GM19239 (cell line): ENCODE measurements around the gene MYOG.

ENCODE experiments used
- DNase-seq: peaks from one replicate; pipeline ENCODE4 v3.0.0; 2011; ENCODE audit warnings: low spot score; ENCODE audit not compliant: insufficient read length
- FAIRE-seq: peaks from 2 replicates; lab custom pipeline; 2011; peaks lifted over from hg19 to GRCh38; lab: Jason Lieb, UNC

MYOG gene

GRCh38 chr1:203075236-203076030, 10.4 kb downstream of the MYOG start:
- DNase-seq (no peak), FAIRE-seq (no peak)

- no peak for DNase-seq
- no peak for FAIRE-seq
Observed at GRCh38 chr1:203074610-203075009, 11.2 kb downstream of the MYOG start.

GRCh38 chr1:203073469-203073868, 12.3 kb downstream of the MYOG start:
- no peak for FAIRE-seq

GRCh38 chr1:203072911-203073310, 12.9 kb downstream of the MYOG start:
- DNase-seq (no peak), FAIRE-seq (no peak)

More at GRCh38 chr1:203073469-203073868, 12.3 kb downstream of the MYOG start:
- DNase-seq = no peak

- FAIRE-seq (no peak), DNase-seq (no peak)
Observed at GRCh38 chr1:203072002-203072602, 13.7 kb downstream of the MYOG start.

- DNase-seq = no peak
- no peak for FAIRE-seq
Observed at GRCh38 chr1:203069030-203069747, 16.6 kb downstream of the MYOG start.

- DNase-seq (no peak), FAIRE-seq (no peak)
Observed at GRCh38 chr1:203066965-203067364, 18.8 kb downstream of the MYOG start.

GRCh38 chr1:203065986-203066385, 19.8 kb downstream of the MYOG start:
- FAIRE-seq = no peak
- DNase-seq = no peak

- DNase-seq (no peak), FAIRE-seq (no peak)
Observed at GRCh38 chr1:203065191-203065590, 20.6 kb downstream of the MYOG start.

- DNase-seq (no peak), FAIRE-seq (no peak)
Observed at GRCh38 chr1:203063287-203063686, 22.5 kb downstream of the MYOG start.

GRCh38 chr1:203060115-203060514, 25.7 kb downstream of the MYOG start:
- DNase-seq = no peak
- no peak for FAIRE-seq

- FAIRE-seq = no peak
- no peak for DNase-seq
Observed at GRCh38 chr1:203059485-203059884, 26.3 kb downstream of the MYOG start.

GRCh38 chr1:203058676-203058935, 27.2 kb downstream of the MYOG start:
- FAIRE-seq = no peak

GRCh38 chr1:203057911-203058675, 27.7 kb downstream of the MYOG start:
- FAIRE-seq (no peak), DNase-seq (no peak)

More at GRCh38 chr1:203058676-203058935, 27.2 kb downstream of the MYOG start:
- no peak for DNase-seq

GRCh38 chr1:203056516-203056915, 29.3 kb downstream of the MYOG start:
- no peak for DNase-seq

GRCh38 chr1:203056012-203056411, 29.8 kb downstream of the MYOG start:
- no peak for DNase-seq
- no peak for FAIRE-seq

More at GRCh38 chr1:203056516-203056915, 29.3 kb downstream of the MYOG start:
- FAIRE-seq = no peak

- DNase-seq (no peak), FAIRE-seq (no peak)
Observed at GRCh38 chr1:203055161-203055799, 30.5 kb downstream of the MYOG start.

GRCh38 chr1:203054642-203055041, 31.2 kb downstream of the MYOG start:
- FAIRE-seq (no peak), DNase-seq (no peak)

- DNase-seq (no peak), FAIRE-seq (no peak)
Observed at GRCh38 chr1:203054184-203054583, 31.6 kb downstream of the MYOG start.

GRCh38 chr1:203052601-203053000, 33.2 kb downstream of the MYOG start:
- DNase-seq (no peak), FAIRE-seq (no peak)
